GM21619 (cell line): ENCODE measurements around the gene ST6GAL1.
"Not testable (repeated sequence)": the region's sequence is repeated elsewhere in the genome, so short reads cannot be mapped to it uniquely, and the experiment has no call there.

ENCODE experiments used
- ATAC-seq: cut with Tn5 transposase; IDR thresholded peaks from one replicate; pipeline ENCODE4 v1.9.1; 2021; ENCODE audit not compliant: unreplicated experiment

ST6GAL1 gene

DNA sequence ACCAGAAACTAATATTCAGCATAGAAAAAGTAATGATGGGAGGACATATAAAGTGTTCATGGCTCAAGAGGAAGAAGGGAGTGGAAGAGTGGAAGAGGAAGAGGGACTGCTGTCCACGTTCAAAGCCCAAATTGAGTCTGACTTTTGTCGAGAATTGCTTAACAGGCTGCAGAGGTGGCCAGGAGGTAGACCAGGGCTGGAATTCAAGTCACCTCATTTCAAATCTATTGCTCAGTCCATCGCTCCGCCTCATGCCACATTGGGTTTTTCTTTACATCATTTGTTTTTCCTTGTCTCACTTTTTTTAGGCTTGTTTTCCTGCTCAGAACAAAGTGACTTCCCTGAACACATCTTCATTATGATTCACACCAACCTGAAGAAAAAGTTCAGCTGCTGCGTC, 112.0 kb downstream of the ST6GAL1 start:
- ATAC-seq, result no peak

DNA sequence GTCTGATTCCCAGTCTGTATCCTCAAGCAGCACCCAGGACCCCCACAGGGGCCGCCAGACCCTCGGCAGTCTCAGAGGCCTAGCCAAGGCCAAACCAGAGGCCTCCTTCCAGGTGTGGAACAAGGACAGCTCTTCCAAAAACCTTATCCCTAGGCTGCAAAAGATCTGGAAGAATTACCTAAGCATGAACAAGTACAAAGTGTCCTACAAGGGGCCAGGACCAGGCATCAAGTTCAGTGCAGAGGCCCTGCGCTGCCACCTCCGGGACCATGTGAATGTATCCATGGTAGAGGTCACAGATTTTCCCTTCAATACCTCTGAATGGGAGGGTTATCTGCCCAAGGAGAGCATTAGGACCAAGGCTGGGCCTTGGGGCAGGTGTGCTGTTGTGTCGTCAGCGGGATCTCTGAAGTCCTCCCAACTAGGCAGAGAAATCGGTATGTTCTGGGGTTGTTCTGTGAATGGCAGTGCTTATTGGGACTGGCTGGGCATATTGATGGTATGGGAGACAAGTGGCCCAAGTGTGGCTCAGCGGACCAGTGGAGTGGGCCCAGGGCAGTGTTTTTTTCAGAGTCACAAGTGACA, 112.6 kb downstream of the ST6GAL1 start:
- ATAC-seq, result no peak

DNA sequence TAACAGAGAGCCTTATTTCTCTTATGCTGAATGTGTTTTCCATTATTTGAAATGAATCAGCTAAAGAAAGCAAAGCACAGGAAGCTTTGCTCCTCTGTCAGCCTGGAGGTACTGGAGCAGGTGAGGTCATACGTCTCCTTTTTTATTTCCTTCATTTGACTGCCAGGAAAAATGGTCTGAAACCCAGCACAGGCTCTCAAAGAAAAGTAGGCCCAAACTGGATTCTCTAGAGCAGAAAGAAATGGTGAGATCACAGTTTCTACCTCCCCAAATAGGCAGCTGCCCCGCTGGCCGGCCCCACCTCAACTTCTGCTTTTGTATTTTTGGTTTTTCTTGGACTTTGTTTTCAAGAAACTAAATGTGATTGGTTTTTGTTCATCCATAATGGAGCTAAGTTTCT, 113.9 kb downstream of the ST6GAL1 start:
- ATAC-seq, result peak; percentile 69

DNA sequence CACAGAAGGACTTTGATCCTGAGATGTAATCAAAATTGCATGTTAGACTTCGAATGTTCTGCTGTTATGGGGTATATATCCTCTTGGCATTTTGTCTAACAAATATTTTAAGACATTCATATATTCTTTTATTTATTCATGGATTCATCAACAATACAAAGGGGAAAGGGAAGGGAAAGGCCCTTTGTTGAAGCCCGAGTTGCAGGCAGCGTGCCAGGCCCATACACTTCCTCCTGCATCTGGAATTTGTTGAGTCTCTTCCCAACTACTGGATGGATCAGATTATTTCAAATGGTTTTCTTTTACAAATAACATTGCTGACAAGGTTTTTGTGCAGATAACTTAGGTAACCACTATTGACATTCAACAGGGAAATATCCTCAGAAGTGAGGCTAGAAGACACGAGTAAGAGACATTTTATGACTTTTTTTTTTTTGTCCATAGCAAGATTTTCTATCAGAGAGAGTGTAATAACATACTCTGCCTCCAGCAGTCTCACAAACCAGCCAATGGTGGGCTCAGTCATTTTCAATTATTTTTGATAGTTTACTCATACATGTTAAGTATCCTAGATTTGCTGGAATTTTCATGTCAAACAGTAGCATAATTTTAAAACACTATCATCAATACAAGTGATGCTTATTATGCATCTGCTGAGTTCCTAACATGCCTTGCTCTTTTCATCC, 114.7 kb downstream of the ST6GAL1 start:
- ATAC-seq, result no peak

DNA sequence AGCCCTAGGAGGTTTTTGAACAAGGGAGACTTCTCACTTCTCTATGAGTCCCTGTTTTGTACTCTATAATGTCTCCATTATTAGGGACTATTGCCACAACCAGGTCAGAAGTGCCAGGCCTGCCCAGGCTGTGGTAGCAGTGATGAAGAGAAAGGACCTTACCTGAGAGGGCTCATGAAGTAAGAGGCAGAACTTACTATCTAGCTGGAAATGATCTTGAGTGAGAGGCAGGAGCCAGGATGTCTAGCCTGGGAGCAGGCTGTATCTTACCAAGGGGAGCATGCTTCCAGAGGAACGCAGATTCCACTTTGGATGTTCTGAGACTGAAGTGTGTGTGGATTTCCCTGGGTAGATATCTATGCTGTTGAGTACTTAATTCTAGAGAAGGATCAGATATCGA, 115.7 kb downstream of the ST6GAL1 start:
- ATAC-seq, result no peak

DNA sequence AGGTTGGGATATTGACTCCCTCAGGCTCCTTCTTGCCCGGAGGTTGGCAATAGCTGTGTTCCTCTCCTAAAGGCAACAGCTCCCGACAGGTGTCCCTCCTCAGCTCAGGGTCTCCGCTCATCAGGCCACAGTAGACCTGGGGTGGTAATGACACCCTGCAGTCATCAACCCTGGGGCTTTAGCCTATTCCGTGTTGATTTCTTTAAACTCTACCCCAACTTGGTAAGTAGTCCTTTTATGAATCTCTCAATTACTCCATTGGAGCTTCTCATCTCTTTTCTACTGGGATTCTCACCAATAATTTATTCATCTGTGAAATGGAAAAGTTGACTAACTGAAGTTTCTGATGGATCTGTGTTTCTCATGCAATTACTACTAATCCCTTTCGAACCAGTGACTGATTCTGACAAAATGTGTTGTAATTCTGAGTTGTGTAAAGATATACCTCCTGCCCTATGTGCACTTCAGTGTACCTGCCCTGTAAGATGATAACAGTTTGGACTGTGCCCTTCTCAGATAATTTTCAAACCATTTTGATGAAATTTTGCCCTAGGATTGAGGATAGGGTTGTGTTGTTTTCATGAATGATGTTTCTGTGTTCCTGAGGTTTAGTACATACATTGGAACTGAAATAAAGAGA, 119.3 kb downstream of the ST6GAL1 start:
- ATAC-seq, result no peak

DNA sequence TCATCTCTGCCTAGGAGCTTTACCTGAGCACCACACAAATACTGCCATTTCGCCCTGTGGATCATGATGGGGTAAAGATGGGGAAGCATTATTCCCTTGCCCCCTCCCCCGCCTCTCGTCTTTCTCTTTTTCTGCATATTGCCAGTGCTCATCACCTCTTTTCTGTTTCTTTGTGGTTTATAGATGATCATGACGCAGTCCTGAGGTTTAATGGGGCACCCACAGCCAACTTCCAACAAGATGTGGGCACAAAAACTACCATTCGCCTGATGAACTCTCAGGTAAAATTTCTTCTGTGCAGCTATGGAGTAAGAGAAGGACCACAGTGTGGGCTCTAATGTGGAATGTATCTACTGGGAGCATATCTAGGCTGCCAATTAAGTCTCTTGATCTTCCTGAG, 120.7 kb downstream of the ST6GAL1 start:
- ATAC-seq, result no peak

DNA sequence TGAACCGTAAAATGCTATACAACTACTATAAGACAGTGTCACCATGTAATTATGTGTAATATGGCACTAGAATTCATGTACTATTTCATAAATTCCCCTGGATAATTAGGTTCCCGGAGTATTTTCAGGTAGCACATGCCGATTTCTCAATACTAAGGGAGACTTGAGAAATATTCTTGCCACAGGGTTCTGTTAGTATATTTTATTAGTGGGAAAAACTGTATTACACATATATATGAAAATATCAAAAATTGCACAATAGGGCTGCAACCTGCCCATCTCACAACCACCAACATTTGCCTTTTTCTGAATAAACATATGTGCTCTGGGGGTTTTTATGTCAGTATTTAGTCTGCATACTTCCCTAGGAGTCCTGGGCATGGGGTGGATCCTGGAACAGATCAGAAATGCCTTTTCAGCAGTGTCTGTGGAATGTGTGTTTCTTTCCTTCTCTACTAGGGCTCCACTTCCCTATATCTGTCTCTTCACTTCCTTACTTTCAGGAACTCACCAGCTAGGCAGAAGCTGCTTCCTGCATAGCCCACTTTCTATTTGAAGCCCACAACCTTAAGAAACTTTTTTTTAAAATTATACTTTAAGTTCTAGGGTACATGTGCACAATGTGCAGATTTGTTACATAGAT, 121.5 kb downstream of the ST6GAL1 start:
- no peak for ATAC-seq

DNA sequence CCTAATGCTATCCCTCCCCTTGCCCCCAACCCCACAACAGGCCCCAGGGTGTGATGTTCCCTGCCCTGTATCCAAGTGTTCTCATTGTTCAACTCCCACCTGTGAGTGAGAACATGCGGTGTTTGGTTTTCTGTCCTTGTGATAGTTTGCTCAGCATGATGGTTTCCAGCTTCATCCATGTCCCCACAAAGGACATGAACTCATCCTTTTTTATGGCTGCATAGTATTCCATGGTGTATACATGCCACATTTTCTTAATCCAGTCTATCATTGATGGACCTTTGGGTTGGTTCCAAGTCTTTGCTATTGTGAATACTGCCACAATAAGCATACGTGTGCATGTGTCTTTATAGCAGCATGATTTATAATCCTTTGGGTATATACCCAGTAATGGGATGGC, 122.1 kb downstream of the ST6GAL1 start:
- not testable (repeated sequence) for ATAC-seq

DNA sequence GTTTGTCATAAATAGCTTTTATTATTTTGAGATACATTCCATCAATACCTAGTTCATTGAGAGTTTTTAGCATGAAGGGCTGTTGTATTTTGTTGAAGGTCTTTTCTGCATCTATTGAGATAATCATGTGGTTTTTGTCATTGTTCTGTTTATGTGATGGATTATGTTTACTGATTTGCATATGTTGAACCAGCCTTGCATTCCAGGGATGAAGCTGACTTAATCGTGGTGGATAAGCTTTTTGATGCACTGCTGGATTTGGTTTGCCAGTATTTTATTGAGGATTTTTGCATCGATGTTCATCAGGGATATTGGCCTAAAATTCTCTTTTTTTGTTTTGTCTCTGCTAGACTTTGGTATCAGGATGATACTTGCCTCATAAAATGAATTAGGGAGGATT, 124.1 kb downstream of the ST6GAL1 start:
- not testable (repeated sequence) for ATAC-seq

DNA sequence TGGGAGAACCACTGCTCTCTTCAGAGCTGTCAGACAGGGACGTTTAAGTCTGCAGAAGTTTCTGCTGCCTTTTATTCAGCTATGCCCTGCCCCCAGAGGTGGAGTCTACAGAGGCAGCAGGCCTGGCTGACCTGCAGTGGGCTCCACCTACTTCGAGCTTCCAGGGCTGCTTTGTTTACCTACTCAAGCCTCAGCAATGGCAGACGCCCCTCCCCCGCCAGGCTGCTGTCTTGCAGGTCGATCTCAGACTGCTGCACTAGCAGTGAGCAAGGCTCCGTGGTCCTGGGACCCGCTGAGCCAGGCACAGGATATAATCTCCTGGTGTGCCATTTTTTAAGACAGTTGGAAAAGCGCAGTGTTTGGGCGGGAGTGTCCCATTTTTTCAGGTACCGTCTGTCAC, 127.5 kb downstream of the ST6GAL1 start:
- not testable (repeated sequence) for ATAC-seq

DNA sequence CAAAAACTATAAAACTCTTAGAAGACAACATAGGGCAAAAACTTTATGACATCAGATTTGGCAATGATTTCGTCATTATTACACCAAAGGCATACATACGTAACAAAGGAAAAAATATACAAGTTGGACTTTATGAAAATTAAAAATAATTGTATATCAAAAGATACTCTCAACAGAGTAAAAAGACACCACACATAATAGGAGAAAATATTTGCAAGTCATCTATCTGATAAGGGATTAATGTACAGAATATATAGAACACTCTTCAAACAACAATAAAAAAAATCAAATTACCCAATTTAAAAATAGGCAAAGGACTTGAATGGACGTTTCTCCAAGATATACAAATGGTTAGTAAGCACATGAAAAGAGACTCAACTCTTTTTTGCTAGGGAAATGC, 131.4 kb downstream of the ST6GAL1 start:
- ATAC-seq, result no peak

DNA sequence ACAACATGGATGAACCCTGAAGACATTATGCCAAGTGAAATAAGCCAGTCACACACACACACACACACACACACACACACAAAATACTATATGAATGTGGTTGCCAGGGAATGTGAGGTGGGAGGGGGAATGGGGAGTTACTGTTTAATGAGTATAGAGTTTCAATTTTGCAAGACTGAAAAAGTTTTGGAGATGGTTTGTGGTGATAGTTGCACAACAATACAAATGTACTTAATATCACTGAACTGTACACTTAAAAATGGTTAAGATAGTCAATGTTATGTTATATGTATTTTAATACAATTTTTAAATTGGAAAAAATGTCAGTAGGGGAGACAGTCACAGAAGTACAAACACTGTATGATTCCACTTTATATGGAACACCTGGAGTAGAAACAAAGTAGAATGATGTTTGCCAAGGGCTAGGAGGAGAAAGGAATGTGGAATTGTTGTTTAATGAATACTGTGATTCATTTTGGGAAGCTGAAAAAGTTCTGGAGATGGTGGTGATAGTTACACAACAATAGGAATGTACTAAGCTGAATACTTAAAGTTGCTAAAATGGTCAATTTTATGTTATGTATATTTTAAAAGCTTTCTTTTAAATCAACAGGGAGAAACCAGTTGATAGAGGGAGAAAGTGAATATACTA, 132.3 kb downstream of the ST6GAL1 start:
- no peak for ATAC-seq

DNA sequence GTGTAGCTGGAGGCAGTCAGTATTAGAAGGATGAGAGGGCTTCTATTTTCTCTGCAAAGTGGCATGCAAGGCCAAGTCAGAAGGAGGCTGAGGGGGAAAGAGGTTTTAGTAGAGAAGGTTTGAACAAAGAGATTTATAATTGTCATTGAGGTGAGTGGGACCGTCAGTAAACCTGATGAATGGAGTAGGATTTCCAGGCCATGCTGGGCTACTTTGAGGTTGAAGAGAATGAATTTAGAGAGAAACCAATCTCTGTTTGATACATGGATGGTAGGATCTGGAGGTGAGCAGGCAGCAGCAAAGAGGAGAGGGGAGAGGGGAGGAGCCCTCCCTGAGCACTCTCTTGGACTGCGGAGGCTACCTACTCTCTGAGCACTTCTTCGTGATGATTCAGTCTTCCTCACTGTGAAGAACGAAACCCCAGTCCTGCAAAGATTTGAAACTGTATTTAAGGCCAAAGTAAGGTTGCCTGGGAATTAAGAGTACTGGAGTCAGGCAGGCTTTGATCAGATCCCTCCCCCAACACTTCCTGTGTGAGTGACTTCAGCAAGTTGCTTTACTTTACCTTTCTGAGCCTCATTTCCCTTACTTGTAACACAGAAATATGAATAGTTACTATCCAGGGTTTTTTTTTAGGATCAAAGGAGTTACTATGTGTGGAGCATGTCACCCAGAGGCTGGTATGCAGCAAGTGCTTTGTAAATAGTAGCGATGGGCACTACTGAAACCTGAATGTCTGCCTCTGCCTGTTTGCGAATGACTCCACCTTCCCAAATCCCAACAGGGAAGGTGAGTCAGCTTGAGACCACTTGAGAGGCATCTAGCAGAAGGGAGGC, 133.2 kb downstream of the ST6GAL1 start:
- no peak for ATAC-seq

DNA sequence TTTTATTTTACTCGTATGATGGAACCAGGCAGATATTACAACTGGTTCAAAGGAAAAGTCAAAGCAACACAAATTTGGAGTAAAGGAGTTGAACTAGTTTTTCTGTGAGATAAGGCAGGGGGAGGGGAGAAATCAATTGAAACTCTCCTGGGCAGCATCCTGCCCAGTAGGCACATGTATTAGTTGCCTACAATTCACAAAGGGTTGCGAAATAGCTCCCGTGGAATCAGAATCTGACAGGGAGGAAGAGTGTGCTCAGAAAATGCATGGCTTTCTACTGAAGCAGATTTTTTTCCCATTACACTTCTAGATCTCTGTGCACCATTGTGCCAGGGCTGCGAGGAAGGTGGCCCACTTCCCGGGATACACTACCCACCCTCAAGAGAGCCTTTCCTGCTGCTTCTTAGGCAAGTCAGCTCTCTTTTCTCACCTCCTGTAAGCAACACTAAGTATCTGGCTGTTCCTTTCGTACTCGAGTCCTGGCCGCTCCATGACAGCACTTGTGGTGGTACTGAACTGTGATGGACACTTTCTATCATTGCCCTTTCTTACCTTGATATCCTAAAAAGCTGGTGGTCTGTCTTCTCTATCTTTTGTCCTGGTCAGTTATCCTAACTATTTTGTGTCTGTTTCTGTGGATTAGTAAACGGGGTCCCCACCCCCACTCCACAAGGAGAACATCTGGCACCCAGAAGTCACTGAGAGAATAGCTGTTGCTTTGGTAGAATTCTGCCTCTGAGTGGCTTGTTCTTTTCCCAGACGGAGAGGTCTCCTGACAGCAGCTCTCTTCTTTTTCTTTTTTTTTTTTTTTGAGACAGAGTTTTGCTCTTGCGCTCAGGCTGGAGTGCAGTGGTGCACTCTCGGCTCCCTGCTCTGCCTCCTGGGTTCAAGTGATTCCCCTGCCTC, 134.1 kb downstream of the ST6GAL1 start:
- ATAC-seq, result peak; percentile 0

DNA sequence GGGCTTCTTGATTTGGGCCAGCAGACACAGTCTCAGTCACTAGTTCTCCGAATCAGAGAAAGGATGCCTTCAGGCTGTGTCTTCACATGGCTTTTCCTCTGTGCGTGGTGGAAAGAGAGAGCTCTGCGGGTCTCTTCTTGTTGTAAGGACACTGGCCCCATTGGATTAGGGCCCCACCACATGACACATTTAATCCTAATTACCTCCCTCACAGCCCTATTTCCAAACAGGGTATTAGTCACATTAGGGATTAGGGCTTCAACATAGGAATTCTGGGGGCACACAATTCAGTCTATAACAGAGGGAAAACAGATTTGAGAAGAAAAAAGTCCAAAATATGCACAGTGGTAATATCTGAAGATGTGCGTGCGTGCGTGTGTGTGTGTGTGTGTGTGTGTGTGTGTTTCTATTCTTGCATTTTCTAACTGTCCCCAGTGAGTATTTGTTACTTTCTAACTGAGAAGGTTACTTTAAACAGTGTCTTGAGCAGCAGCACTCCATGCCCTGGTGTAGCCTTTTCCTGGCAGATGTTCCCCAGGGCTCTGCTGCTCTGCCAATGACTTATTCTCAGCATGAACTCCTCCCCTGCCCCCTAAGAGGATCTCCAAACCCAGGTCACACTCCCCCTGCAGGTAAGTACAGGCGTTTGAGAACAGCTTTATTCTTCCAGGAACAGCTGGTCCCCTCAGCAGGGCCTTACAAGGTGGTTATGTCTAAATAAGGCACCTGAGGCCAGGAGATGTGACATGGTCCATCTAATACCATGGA, 136.1 kb downstream of the ST6GAL1 start:
- peak; percentile 31 for ATAC-seq

DNA sequence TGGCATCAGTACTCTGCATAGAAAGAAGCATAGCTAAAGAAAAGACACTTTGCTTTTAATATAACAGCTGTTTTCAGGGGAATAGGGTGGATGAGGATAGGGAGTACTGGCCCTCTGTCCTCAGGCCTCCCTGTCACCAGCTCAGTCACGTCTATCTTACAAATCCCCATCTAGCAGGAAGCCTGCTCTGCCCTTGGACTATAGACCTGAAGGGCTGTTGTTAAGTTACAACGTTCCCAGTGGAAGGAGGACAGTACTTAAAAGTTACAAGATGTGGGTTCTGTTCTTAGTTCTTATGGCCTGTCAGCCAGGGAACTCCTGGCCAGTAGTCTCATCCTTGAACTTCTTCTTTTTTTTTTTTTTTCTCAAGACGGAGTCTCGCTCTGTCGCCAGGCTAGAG, 138.5 kb downstream of the ST6GAL1 start:
- ATAC-seq, result no peak

DNA sequence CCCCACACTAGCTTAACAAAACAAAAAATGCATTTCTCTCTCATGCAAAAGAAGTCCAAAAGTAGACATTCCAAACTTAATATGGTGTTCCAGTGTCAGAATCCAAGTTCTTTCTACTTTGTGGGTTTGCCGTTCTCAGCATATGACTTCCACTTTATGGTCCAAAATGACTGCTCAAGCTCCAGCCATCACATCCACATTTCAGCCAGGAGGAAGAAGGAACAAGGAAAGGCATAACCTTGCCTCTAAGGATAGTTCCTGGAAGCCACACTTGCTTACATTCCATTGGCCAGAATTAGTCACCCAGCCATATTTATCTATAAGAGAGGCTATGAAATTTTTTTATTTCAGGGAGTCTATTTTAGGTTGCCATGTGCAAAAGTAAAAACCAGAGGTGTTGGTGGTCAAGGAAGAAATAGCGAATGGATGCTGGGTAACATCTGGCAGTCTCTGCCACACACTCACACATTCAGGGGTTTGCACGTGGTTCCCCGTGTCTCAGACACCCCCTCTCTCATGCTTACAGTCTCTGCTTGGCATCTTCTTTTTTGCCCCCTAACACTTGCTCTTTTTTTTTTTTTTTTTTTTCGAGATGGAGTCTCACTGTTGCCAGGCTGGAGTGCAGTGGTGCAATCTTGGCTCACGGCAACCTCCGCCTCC, 139.7 kb downstream of the ST6GAL1 start:
- no peak for ATAC-seq
